Gastrocnemius medialis (tissue), 4 donors: ENCODE measurements around the gene ZKSCAN8.

Experiments
- POLR2A ChIP-seq, 2 donors: fragments of 450-650 bp; IDR thresholded peaks; one replicate each; pipeline ENCODE4 v1.6.1; 2017; ENCODE audit warnings: antibody characterized with exemption in 2 of 2, mild to moderate bottlenecking in 2 of 2, moderate library complexity in 2 of 2
- TF ChIP-seq, protein P1 (sequence below), 5 experiments: fragments of 450-650 bp in 3 of 5; fragments of 200-600 bp in 2 of 5; sonication (generic) in 2 of 5; IDR thresholded peaks in 4 of 5; conservative IDR thresholded peaks in 1 of 5; 1 replicate in 4 of 5; 2 replicates in 1 of 5; pipeline ENCODE4 v1.5.1; 2016 to 2019; ENCODE audit warnings: antibody characterized with exemption in 5 of 5, mild to moderate bottlenecking in 3 of 5, moderate library complexity in 3 of 5

GRCh38 chr6:28206527-28206926 is 64.8 kb downstream of the ZKSCAN8 start:
- TF ChIP-seq, protein P1, sequence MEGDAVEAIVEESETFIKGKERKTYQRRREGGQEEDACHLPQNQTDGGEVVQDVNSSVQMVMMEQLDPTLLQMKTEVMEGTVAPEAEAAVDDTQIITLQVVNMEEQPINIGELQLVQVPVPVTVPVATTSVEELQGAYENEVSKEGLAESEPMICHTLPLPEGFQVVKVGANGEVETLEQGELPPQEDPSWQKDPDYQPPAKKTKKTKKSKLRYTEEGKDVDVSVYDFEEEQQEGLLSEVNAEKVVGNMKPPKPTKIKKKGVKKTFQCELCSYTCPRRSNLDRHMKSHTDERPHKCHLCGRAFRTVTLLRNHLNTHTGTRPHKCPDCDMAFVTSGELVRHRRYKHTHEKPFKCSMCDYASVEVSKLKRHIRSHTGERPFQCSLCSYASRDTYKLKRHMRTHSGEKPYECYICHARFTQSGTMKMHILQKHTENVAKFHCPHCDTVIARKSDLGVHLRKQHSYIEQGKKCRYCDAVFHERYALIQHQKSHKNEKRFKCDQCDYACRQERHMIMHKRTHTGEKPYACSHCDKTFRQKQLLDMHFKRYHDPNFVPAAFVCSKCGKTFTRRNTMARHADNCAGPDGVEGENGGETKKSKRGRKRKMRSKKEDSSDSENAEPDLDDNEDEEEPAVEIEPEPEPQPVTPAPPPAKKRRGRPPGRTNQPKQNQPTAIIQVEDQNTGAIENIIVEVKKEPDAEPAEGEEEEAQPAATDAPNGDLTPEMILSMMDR (IDR thresholded peaks at IDR 0.05 in 4 of 5, conservative IDR thresholded peaks at IDR 0.05 in 1 of 5), result no peak
- no peak for TF ChIP-seq POLR2A (IDR thresholded peaks at IDR 0.05)
